ENCODE results near the gene DRC3. TPM values are rescaled to one million over a fixed set of nuclear protein-coding genes. Genes with fewer than 3 reads are reported as not detected.
A peak's percentile ranks its signal among the peaks of the same experiment; 100 is the strongest.
"Not testable (repeated sequence)": the region's sequence is repeated elsewhere in the genome, so short reads cannot be mapped to it uniquely, and the experiment has no call there.

DRC3 gene
- total RNA-seq, result 1.5 and 2.5 TPM in 2 replicates

GRCh38 chr17:17972126-17972951 is at the start of gene DRC3, which contains the start of gene TOM1L2:
Gene DRC3 (plus strand): TSS chr17:17972862. CDS start chr17:17977599, 4,737 bp downstream.
Gene TOM1L2 (minus strand): TSS chr17:17972400. CDS start chr17:17972313, 87 bp downstream.
- peak; percentile 100 for DNase-seq

GRCh38 chr17:17924131-17924856 is 48.4 kb upstream of the DRC3 start:
- no peak for DNase-seq

- DNase-seq, result no peak
These were observed 47.8 kb upstream of the DRC3 start for GRCh38 chr17:17924857-17925250.

GRCh38 chr17:17926036-17926435 is 46.6 kb upstream of the DRC3 start:
- no peak for DNase-seq

- DNase-seq, result no peak
These were observed 45.7 kb upstream of the DRC3 start for GRCh38 chr17:17926840-17927449.

- DNase-seq, result peak; percentile 71
These were observed 44.0 kb upstream of the DRC3 start for GRCh38 chr17:17928398-17929287.

- DNase-seq, result no peak
These were observed 42.8 kb upstream of the DRC3 start for GRCh38 chr17:17929655-17930380.

- no peak for DNase-seq
These were observed 42.0 kb upstream of the DRC3 start for GRCh38 chr17:17930674-17931073.

- DNase-seq, result no peak
These were observed 41.5 kb upstream of the DRC3 start for GRCh38 chr17:17931159-17931558.

GRCh38 chr17:17933775-17934174 is 38.9 kb upstream of the DRC3 start:
- no peak for DNase-seq

GRCh38 chr17:17934214-17934613 is 38.4 kb upstream of the DRC3 start:
- DNase-seq, result no peak

- no peak for DNase-seq
These were observed 37.9 kb upstream of the DRC3 start for GRCh38 chr17:17934806-17935205.

- DNase-seq, result no peak
These were observed 37.1 kb upstream of the DRC3 start for GRCh38 chr17:17935321-17936271.

GRCh38 chr17:17937201-17937853 is 35.3 kb upstream of the DRC3 start:
- no peak for DNase-seq

GRCh38 chr17:17937958-17938357 is 34.7 kb upstream of the DRC3 start:
- no peak for DNase-seq

GRCh38 chr17:17938388-17939107 is 34.1 kb upstream of the DRC3 start:
- DNase-seq, result no peak

GRCh38 chr17:17939941-17940340 is 32.7 kb upstream of the DRC3 start:
- not testable (repeated sequence) for DNase-seq

- DNase-seq, result peak; percentile 36
These were observed 32.2 kb upstream of the DRC3 start for GRCh38 chr17:17940441-17940911.

- no peak for DNase-seq
These were observed 31.6 kb upstream of the DRC3 start for GRCh38 chr17:17941015-17941414.

All from dermis blood vessel endothelial cell (primary cell).